GM12892 (cell line): ENCODE measurements around the gene SRSF10. TPM values are rescaled to one million over a fixed set of nuclear protein-coding genes. Genes with fewer than 3 reads are reported as not detected.
"Not testable (repeated sequence)": the region's sequence is repeated elsewhere in the genome, so short reads cannot be mapped to it uniquely, and the experiment has no call there.

Experiments used
- DNase-seq: peaks from one replicate; pipeline ENCODE4 v3.0.0; 2011; ENCODE audit not compliant: insufficient read length
- FAIRE-seq: peaks from 2 replicates; lab custom pipeline; 2011; peaks lifted over from hg19 to GRCh38; lab: Jason Lieb, UNC
- POLR2A ChIP-seq: IDR thresholded peaks from 2 replicates; pipeline ENCODE4 v1.6.1; 2011; ENCODE audit warnings: low read depth, low read length, control low read depth
- POLR2AphosphoS5 ChIP-seq: IDR thresholded peaks from 2 replicates; pipeline ENCODE4 v1.6.1; 2011; ENCODE audit warnings: low read depth, low read length, control low read depth
- TAF1 ChIP-seq: IDR thresholded peaks from 2 replicates; pipeline ENCODE4 v1.6.1; 2011; ENCODE audit warnings: low read depth, mild to moderate bottlenecking, control low read depth, low read length, borderline replicate concordance
- polyA plus RNA-seq: library from polyadenylated mRNA; unstranded; fragments of >200 nt; gene quantifications from one replicate; pipeline ENCODE4 v1.2.1, GENCODE V29; 2012; ENCODE audit warnings: missing spikeins, inconsistent platforms; ENCODE audit not compliant: missing spikeins

The SRSF10 gene
- 157 TPM for polyA plus RNA-seq

DNA sequence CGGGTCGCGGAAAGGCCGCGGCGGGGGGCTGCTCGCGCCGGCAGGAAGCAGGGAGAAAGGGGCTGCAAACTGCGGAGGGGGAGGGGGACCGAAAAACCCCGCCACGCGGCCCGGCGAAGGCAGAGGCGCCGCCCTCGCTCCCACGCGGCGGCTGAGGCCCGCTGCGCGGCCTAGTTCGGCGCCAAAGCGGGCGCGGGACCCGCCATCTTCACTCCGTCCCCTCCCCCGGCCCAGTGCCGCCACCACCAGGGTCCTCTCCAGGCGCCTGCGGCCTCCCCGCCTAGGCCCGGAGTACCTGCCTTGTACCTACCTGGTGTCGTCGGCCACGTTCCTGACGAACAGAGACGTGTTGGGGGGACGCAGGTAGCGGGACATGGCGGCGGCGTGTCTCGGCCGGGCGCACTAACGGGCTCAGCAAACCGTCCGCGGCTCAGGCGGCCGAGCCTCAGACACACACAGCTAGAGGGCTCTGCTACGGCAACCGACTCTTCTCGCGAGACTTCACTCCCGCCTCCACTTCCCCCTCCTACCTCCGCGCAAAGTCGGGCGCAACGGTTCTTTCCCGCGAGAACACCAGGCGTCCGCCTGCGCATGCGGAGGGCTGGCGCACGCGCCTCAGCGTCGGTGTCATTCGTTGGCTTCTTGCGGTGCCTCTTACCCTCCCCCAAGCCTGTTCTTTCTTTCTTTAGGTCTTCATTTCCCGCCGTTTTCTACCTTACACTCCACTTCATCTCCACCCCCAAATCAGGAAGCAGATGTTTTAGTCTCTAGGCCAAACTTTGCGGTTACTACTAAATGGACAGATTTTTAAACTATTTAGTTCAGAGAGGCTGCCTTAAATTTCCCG lies at the start of gene SRSF10:
TSS of gene SRSF10 (minus strand) at position 447 of the 847 bp plus-strand sequence. CDS start at position 375, 72 bp downstream.
- peak; percentile 84 for DNase-seq
- peak; percentile 95 for FAIRE-seq
- peak; percentile 98 for TF ChIP-seq POLR2AphosphoS5
- peak; percentile 77; the same call in 1 of the 2 replicates for TF ChIP-seq TAF1
- TF ChIP-seq POLR2A = peak; percentile 98

DNA sequence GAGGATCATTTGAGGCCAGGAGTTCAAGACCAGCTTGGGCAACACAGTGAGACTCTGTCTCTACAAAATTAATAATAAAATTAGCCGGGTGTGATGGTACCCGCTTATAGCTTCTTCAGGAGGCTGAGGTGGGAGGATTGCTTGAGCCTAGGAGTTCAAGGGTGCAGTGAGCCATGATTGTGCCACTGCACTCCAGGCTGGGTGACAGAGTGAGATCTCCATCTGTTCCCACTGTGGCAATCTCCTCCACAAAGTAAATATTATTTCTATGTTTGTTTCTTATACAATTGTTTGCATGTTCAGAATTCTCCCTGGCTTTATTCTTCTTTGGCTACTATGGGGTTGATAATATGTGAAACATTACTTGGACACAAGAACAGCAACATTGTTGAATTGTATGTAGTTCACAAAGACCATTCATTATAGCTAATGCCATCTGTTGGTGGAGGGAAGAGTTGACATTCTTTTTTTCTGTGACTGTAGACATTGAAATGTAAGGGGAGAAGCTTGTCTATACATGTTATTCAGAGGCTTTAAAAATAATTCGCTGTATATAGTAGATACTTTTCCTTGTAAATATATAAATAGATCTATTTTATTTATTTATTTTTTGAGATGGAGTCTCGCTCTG lies 47.8 kb upstream of the SRSF10 start:
- no peak for TF ChIP-seq TAF1
- TF ChIP-seq POLR2AphosphoS5 = no peak
- no peak for TF ChIP-seq POLR2A
- FAIRE-seq (peak; percentile 5), DNase-seq (no peak)

DNA sequence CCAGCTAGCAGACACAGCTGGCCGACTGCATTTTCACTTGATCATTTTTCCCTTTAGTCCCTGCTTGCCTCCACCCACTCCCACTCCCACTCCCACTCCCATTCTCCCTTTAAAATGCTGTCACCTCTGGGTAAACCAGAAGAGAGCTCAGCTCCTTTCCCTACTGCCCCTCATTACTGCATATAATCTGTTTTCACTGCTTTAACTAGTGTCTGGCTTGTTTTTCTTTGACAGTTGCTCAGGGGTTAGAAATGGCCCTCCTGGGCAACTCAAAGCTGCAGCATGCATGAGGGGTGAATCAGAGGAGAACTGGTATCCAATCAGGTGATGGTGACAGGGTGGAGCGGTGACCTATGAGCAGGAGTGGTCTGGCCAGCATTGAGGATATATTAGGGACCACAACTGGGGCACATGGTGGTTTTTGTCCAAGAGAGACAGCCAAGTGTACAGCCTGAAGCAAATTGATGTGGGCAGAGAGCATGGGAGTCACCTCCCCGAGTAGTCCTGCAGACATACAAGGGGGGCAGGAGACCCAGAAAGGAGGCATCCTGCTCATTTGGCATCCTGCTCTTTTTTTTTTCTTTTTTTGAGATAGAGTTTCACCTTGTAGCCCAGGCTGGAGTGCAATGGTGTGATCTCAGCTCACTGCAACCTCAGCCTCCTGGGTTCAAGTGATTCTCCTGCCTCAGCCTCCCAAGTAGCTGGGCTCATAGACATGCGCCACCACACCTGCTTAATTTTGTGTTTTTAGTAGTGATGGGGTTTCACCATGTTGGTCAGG lies 42.6 kb upstream of the SRSF10 start:
- FAIRE-seq (no peak), DNase-seq (no peak)
- no peak for TF ChIP-seq POLR2A
- no peak for TF ChIP-seq TAF1
- no peak for TF ChIP-seq POLR2AphosphoS5

DNA sequence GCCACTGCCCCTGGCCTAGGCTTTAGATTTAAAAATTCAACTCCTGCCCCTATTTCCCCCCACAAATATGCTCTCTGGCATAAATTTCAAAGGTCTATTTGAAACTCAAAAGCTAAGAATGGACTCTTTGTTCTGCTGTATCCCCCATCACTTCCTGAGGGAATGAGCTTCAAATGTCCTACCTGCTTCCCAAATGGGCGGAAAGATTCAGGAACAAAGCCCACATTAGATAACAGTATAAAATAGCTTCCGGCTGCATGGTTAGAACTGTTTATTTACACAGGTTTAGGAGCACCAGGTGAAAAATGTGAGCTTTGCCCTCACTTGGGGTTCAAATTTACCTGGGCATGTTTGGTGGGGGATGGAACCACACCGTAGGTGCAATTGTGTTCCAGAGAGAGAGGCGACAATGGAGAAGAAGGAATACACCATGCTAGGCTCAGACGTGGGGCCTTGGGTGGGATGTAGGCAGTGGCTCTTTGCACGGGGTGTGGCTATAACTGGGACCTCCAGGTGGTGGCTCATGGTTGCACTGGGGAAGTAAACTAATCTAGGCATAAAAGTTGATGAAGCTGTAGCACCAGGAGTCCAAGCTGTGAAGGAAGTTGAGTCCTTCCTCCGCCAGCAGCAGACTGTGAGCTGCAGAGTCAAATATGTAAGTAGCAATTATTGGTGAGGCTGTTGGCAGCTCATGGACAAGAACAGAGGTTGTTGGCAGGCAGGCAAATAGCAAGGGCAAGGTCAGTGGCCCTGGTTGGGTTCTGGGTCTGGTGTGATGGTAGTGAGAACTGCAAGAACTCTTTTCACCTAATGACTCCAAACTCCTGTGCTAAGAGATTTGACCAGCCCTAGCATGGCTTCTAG lies 41.5 kb upstream of the SRSF10 start:
- no peak for DNase-seq
- FAIRE-seq = no peak
- no peak for TF ChIP-seq TAF1
- TF ChIP-seq POLR2AphosphoS5 = no peak
- TF ChIP-seq POLR2A = no peak

DNA sequence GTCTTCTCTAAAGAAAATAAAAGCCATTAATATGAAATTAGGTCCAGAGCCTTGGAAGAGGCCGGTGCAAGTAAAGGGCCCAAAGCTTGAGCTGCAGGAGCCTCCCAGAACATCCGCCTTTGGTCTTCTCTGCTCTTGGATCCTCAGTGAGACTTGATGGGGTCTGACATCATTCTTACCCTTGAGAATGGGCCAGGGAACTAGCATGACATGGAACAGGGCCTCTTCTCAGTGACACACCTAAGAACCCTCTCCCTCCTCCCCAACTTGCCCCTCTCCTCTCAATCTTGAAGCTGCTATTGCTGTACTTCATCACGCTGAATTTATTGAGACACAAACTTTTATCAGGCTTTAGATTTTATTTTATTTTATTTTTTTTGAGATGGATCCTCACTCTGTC lies 40.3 kb upstream of the SRSF10 start:
- DNase-seq (no peak), FAIRE-seq (no peak)
- no peak for TF ChIP-seq TAF1
- no peak for TF ChIP-seq POLR2AphosphoS5
- no peak for TF ChIP-seq POLR2A

DNA sequence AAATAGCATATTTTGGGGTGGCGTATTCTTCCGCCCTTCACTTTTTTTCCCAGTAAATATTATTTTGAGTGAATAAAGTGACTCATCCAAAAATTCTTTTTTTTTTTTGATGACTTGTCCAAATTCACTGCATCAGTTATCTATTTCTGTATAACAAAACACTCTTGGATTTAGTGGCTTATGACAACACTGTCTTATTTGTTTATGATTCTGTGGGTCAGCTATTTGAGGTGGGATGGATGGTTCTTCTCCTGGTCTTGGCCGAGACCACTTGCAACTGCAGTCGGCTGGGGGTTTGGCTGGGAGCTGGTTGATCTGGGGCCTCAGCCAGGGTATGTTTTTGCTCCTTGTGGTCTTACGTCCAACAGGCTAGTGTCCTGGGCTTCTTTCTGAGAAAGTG lies 39.9 kb upstream of the SRSF10 start:
- DNase-seq = no peak
- FAIRE-seq = no peak
- TF ChIP-seq TAF1 (no peak), POLR2A (no peak), POLR2AphosphoS5 (no peak)

DNA sequence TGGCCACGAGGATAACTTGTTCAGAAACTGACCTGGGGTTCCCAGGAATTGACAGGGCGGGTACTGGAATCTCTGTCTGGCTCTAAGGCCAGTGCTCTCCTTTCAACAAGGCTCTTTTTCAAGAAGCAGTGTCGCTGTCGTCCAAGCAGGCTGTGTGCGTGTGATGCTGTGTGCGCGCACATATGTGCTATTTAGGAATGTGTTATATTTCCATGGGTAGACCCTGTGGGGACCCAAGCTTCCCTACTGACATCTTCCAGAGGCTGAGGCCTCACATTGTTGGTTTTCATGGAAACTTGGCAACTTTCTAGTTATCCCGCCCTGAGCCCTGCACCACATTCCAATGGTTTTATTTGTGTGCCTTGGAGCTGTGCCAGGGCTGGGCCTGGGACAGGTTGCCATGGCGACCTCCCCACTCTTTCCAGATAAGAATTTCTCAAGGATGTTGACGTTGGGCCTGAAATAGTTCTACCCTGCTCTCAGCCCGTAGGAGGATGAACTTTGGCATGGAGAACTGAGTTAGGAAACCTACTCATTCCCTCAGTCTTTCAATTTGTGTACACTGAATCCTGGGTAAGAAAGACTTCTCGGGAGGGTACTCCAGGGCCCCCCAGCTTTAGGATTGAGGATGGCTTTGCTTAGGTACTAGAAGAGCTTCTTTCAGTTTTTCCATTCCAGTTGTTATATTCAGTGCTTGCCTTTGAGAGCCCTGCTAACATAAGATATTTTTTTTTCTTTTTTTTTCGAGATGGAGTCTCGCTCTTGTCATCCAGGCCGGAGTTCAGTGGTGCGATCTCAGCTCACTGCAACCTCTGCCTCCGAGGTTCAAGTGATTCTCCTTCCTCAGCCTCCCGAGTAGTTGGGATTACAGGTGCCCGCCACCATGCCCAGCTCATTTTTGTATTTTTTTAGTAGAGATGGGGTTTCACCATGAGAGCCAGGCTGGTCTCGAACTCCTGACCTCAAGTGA lies 38.8 kb upstream of the SRSF10 start:
- no peak for DNase-seq
- no peak for TF ChIP-seq POLR2A
- no peak for TF ChIP-seq TAF1
- no peak for TF ChIP-seq POLR2AphosphoS5
- no peak for FAIRE-seq

DNA sequence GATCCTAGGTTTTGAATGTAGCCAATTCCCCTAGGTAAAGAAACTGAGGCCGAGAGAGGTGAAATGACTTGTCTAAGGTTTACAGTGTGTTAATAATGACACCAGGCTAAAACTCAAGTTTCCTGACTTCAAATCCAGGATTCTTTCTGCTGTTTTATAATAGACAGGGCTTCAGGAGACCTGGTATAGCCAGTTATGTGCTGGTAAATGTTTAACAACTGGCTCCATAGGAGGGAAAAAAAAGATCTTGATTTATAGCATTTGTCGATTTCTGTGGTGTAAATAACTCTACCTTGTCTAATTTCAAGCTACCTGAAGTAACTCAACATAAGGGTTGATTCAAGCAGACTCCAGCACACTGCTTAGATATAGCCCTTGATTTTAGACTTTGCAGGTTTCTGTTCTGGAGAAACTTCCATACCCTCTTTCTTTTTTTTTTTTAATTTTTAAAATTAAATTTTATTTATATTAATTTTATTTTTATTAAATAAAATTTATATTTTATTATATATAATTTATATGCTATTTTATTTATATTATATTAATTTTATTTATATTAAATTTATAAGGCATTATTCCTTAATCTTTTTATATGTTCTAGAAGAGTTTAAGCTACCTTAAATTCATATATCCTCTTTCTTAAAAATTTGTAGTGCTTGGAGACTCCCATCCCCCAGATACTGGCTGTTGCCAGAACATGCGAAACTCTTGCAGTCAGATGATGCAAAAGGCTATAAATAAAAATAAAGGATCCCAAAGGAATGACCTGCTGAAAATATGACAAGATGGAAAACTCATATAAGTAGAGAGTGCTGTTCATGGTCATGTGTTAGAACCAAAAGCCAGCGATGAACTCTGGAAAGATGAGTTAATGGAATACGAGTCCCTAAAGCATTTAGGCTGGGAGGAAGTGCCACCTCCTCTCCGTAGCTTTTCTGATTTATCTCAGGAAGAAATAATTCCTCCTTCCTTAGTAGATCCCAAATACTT lies 35.4 kb upstream of the SRSF10 start:
- TF ChIP-seq TAF1 = no peak
- no peak for TF ChIP-seq POLR2A
- TF ChIP-seq POLR2AphosphoS5 = no peak
- FAIRE-seq (no peak), DNase-seq (no peak)

DNA sequence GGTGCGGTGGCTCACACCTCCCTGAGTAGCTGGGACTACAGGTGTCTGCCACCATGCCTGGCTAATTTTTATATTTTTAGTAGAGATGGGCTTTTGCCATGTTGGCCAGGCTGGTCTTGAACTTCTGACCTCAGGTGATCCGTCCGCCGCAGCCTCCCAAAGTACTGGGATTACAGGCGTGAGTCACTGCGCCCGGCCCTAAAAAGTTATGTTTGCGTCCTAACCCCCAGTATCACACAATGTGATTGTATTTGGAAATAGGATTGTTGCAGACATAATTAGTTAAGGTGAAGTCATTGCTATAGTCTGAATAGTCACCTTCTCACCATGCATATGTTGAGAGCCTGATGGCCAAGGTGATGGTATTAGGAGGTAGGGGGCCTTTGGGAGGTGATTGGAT lies 32.8 kb upstream of the SRSF10 start:
- not testable (repeated sequence) for FAIRE-seq, DNase-seq

DNA sequence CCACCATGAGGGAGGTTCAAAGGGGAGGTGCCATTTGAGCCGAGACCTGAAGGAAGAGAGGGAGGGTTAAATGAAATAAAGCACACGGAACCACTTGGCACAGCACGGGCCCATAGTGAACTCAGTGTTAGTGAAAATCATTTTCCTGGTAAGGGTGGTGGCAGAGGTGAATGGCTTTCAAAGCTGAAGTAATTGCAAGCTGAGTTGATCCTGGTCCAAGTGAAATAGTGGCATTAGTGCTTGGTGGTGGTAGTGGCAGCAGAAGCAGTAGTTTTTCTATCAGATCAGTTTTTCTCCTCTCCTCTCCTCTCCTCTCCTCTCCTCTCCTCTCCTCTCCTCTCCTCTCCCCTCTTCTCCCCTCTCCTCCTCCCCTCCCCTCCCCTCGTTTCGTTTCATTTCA lies 30.5 kb upstream of the SRSF10 start:
- DNase-seq (no peak), FAIRE-seq (no peak)
- no peak for TF ChIP-seq POLR2AphosphoS5
- TF ChIP-seq TAF1 = no peak
- no peak for TF ChIP-seq POLR2A
